ENCODE results near the gene LEMD2. TPM values are rescaled to one million over a fixed set of nuclear protein-coding genes. Genes with fewer than 3 reads are reported as not detected.
A peak's percentile ranks its signal among the peaks of the same experiment; 100 is the strongest.

Gene LEMD2
- total RNA-seq, 1 experiment from 2014 or later = 43.9 TPM

DNA sequence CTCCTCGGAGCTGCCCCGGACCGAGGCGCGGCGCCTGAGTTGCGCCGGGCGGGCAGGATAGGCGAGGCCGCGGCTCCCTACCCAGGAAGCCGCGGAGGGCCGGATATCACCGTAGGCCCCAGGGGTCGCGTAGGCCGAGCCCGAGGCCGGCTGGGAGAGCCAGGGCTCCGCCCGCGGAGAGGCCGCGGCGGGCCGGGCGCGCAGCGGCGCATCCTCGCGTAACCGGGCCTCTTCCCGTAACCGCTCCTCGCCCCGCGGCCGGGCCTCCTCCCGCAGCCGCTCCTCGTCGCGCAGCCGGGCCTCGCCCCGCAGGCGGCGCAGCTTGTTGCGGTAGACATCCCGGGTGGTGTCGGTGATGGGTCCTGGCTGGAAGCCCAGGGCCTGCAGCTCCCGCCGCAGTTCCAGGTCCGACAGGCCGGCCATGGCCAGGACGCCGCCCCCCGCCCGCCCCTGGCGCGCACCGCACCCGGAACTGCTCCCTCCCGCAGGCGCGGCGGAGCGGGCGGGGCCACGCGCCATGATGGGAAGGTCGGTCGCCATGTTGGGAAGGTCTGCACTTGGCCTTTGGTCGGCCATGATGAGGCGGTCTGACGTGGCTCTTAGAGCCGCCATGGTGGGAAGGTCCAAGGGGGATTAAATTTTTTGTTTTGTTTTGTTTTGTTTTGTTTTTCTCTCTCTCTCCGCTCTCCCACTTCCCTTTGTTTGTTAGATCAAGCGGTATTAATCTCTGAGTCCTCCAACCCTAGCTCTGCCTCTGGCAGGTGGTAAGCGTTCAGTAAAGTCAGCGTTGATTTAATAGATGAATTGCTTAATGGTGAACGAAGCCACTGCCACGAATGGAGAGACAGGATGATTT, at the start of gene LEMD2 (continued):
- no peak for TF ChIP-seq SIN3A (IDR thresholded peaks at IDR 0.05; ENCODE audit: low read depth)
- TF ChIP-seq POLR2AphosphoS5 (IDR thresholded peaks at IDR 0.05; ENCODE audit: low read depth, low read length) = peak; percentile 98
- TF ChIP-seq FOSL1 (IDR thresholded peaks at IDR 0.05; ENCODE audit: low read depth) = no peak
- peak; percentile 37 for TF ChIP-seq TCF7L2 (IDR thresholded peaks at IDR 0.05; ENCODE audit: borderline replicate concordance, extremely low read depth, insufficient read depth, insufficient read length)
- peak; percentile 93; the same call in 1 of the 2 replicates for TF ChIP-seq CBX3 (IDR thresholded peaks at IDR 0.05; ENCODE audit: low read depth)
- no peak for TF ChIP-seq EZH2phosphoT487 (IDR thresholded peaks at IDR 0.05; ENCODE audit: borderline replicate concordance)
- TF ChIP-seq JUND (IDR thresholded peaks at IDR 0.05) = no peak

GRCh38 chr6:33837971-33838665, 49.2 kb upstream of the LEMD2 start:
- Histone ChIP-seq H3K27ac (ENCODE audit: low read depth, low read length) (no peak overlapping the region), H3K9me3 (ENCODE audit: control insufficient read depth in 1 of 2, insufficient read depth in 1 of 2, low read depth in 1 of 2, low read length in 2 of 2) (no peaks in the 10 kb centered on the region), H3K27me3 (ENCODE audit: insufficient read depth, low read length) (no peaks in the 10 kb centered on the region), H3K36me3 (ENCODE audit: control insufficient read depth in 1 of 2, insufficient read depth in 2 of 2, low read length in 2 of 2) (no peaks in the 10 kb centered on the region), H3K4me2 (ENCODE audit: low read length) (no peak overlapping the region), H3K4me1 (ENCODE audit: control insufficient read depth in 1 of 2, insufficient read depth in 2 of 2, low read length in 2 of 2) (peaks cover 21 to 39% of the 10 kb centered on the region in 2 experiments), H2AFZ (ENCODE audit: low read depth, low read length, poor library complexity, severe bottlenecking) (no peak overlapping the region), H4K20me1 (ENCODE audit: insufficient read depth) (no peaks in the 10 kb centered on the region), H3K79me2 (ENCODE audit: insufficient read depth, low read length) (no peaks in the 10 kb centered on the region), H3K9ac (ENCODE audit: low read length) (no peak overlapping the region), H3K9me2 (ENCODE audit: insufficient read depth) (no peaks in the 10 kb centered on the region), H3K4me3 (replicated peaks in 1 of 2; ENCODE audit: low read depth in 1 of 2, low read length in 2 of 2) (no peak overlapping the region)
- TF ChIP-seq SIN3A (IDR thresholded peaks at IDR 0.05; ENCODE audit: low read depth) = no peak
- TF ChIP-seq ZFX (IDR thresholded peaks at IDR 0.05) = no peak
- no peak for TF ChIP-seq YY1 (IDR thresholded peaks at IDR 0.05; ENCODE audit: extremely low read depth, insufficient replicate concordance, low read depth, low read length)
- no peak for TF ChIP-seq TCF7L2 (IDR thresholded peaks at IDR 0.05; ENCODE audit: borderline replicate concordance, extremely low read depth, insufficient read depth, insufficient read length)
- no peak for TF ChIP-seq CTCF (IDR thresholded peaks at IDR 0.05 in 2 of 3, conservative IDR thresholded peaks at IDR 0.05 in 1 of 3; ENCODE audit: borderline replicate concordance in 1 of 3, insufficient read depth in 1 of 3, low read depth in 2 of 3, low read length in 2 of 3)
- no peak for TF ChIP-seq ATF3 (IDR thresholded peaks at IDR 0.05)
- TF ChIP-seq ZBTB33 (IDR thresholded peaks at IDR 0.05; ENCODE audit: extremely low read depth, insufficient replicate concordance, low read length) = no peak
- no peak for TF ChIP-seq FOSL1 (IDR thresholded peaks at IDR 0.05; ENCODE audit: low read depth)
- intact Hi-C loops (cut with micrococcal nuclease) = no loop called here
- ChIA-PET RAD21 (ENCODE audit: low non-redundant PET in 1 of 2, low total read pairs in 2 of 2, uncharacterized antibody in 2 of 2, unreplicated experiment in 2 of 2) (no interaction called here), CTCF (no interaction called here), POLR2A (no interaction called here)
- ATAC-seq (no peak), DNase-seq (ENCODE audit: low read depth, low spot score) (no peak)
- BruUV-seq (replicated peaks) = no TSS peak
